Activated T-helper 17 cell treated with anti-CD3 and anti-CD28 coated beads, Interleukin-2, amount 50 U/mL, for 72 hours (primary cell): ENCODE measurements around the gene SACM1L. TPM values are rescaled to one million over a fixed set of nuclear protein-coding genes. Genes with fewer than 3 reads are reported as not detected.

Experiments used
- total RNA-seq, 2 donors: library from RNA; stranded (reverse); gene quantifications; one replicate each; pipeline ENCODE4 v1.2.3, GENCODE V29; 2022

SACM1L gene
- total RNA-seq, 2 donors from 2014 or later = 49.2 to 57.4 TPM

Other genes with a start within 250 kb of the SACM1L start
- 10 to 100 TPM; 27.6 to 46.5 TPM for gene LIMD1, start 94.6 kb upstream of the SACM1L start, total RNA-seq
- gene SLC6A20, start 107.1 kb downstream of the SACM1L start, total RNA-seq = not detected
- gene LZTFL1, start 152.7 kb downstream of the SACM1L start, total RNA-seq = 1 to 10 TPM; 3.4 to 5.2 TPM
- gene CCR9, start 197.1 kb downstream of the SACM1L start, total RNA-seq = under 1 TPM; 0.15 to 0.19 TPM